ENCODE results near the gene STOM. TPM values are rescaled to one million over a fixed set of nuclear protein-coding genes. Genes with fewer than 3 reads are reported as not detected.
"Not testable (repeated sequence)": the region's sequence is repeated elsewhere in the genome, so short reads cannot be mapped to it uniquely, and the experiment has no call there.

Gene STOM
- total RNA-seq: 15.1 TPM

GRCh38 chr9:121369595-121370265 is at the start of gene STOM:
STOM (minus strand) TSS chr9:121370250; CDS start chr9:121370187, 63 bp downstream.
- FAIRE-seq: no peak

GRCh38 chr9:121411993-121412392 is 41.9 kb upstream of the STOM start:
- FAIRE-seq (no peak), DNase-seq (ENCODE audit: low spot score in 2 of 2) (no peak)

More at GRCh38 chr9:121369595-121370265, at the start of gene STOM:
- no peak for DNase-seq (ENCODE audit: low spot score in 2 of 2)

GRCh38 chr9:121405899-121406298 is 35.8 kb upstream of the STOM start:
- DNase-seq (ENCODE audit: low spot score in 2 of 2) (no peak), FAIRE-seq (no peak)

- DNase-seq (ENCODE audit: low spot score in 2 of 2): no peak
- FAIRE-seq: no peak
Measured at GRCh38 chr9:121404906-121405305, 34.9 kb upstream of the STOM start.

GRCh38 chr9:121399883-121400607 is 30.0 kb upstream of the STOM start:
- peak; percentile 84 for FAIRE-seq
- DNase-seq (ENCODE audit: low spot score in 2 of 2): peak; percentile 19 to 24

GRCh38 chr9:121399126-121399882 is 29.3 kb upstream of the STOM start:
- no peak for FAIRE-seq

GRCh38 chr9:121398374-121398773 is 28.3 kb upstream of the STOM start:
- FAIRE-seq: no peak
- no peak for DNase-seq (ENCODE audit: low spot score in 2 of 2)

More at GRCh38 chr9:121399126-121399882, 29.3 kb upstream of the STOM start:
- no peak for DNase-seq (ENCODE audit: low spot score in 2 of 2)

- DNase-seq (ENCODE audit: low spot score in 2 of 2); FAIRE-seq: not testable (repeated sequence)
Measured at GRCh38 chr9:121397277-121397676, 27.2 kb upstream of the STOM start.

GRCh38 chr9:121395558-121395957 is 25.5 kb upstream of the STOM start:
- FAIRE-seq (no peak), DNase-seq (ENCODE audit: low spot score in 2 of 2) (no peak)

- FAIRE-seq (no peak), DNase-seq (ENCODE audit: low spot score in 2 of 2) (no peak)
Measured at GRCh38 chr9:121394292-121394691, 24.2 kb upstream of the STOM start.

- FAIRE-seq (no peak), DNase-seq (ENCODE audit: low spot score in 2 of 2) (no peak)
Measured at GRCh38 chr9:121393318-121393717, 23.3 kb upstream of the STOM start.

GRCh38 chr9:121390372-121390771 is 20.3 kb upstream of the STOM start:
- no peak for FAIRE-seq
- DNase-seq (ENCODE audit: low spot score in 2 of 2): no peak

- no peak for FAIRE-seq
- no peak for DNase-seq (ENCODE audit: low spot score in 2 of 2)
Measured at GRCh38 chr9:121388140-121388905, 18.3 kb upstream of the STOM start.

GRCh38 chr9:121386442-121387175 is 16.6 kb upstream of the STOM start:
- no peak for FAIRE-seq
- no peak for DNase-seq (ENCODE audit: low spot score in 2 of 2)

- no peak for FAIRE-seq
- no peak for DNase-seq (ENCODE audit: low spot score in 2 of 2)
Measured at GRCh38 chr9:121383715-121384114, 13.7 kb upstream of the STOM start.

- FAIRE-seq: no peak
- no peak for DNase-seq (ENCODE audit: low spot score in 2 of 2)
Measured at GRCh38 chr9:121380846-121381245, 10.8 kb upstream of the STOM start.

GRCh38 chr9:121376214-121376830 is 6.3 kb upstream of the STOM start:
- peak; percentile 95 for FAIRE-seq
- peak in 1 of 2 donors; percentile 24 for DNase-seq (ENCODE audit: low spot score in 2 of 2)

- no peak for FAIRE-seq
- DNase-seq (ENCODE audit: low spot score in 2 of 2): no peak
Measured at GRCh38 chr9:121373011-121373729, 3.1 kb upstream of the STOM start.

Measured in frontal cortex (tissue), 4 donors.